Activated T-helper 9 cell treated with anti-CD3 and anti-CD28 coated beads, Interleukin-2, amount 50 U/mL, for 16 hours (primary cell): ENCODE results near the gene TUSC2.
A peak's percentile ranks its signal among the peaks of the same experiment; 100 is the strongest.

Experiments
- DNase-seq: peaks from one replicate; pipeline ENCODE4 v3.0.0-alpha.2; 2020; ENCODE audit warnings: low read depth

Gene TUSC2, protein sequence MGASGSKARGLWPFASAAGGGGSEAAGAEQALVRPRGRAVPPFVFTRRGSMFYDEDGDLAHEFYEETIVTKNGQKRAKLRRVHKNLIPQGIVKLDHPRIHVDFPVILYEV

GRCh38 chr3:50327943-50328691, at the start of gene TUSC2:
Gene TUSC2 (minus strand): TSS chr3:50328223. CDS start chr3:50328099, 124 bp downstream.
- DNase-seq, result peak; percentile 92

DNA sequence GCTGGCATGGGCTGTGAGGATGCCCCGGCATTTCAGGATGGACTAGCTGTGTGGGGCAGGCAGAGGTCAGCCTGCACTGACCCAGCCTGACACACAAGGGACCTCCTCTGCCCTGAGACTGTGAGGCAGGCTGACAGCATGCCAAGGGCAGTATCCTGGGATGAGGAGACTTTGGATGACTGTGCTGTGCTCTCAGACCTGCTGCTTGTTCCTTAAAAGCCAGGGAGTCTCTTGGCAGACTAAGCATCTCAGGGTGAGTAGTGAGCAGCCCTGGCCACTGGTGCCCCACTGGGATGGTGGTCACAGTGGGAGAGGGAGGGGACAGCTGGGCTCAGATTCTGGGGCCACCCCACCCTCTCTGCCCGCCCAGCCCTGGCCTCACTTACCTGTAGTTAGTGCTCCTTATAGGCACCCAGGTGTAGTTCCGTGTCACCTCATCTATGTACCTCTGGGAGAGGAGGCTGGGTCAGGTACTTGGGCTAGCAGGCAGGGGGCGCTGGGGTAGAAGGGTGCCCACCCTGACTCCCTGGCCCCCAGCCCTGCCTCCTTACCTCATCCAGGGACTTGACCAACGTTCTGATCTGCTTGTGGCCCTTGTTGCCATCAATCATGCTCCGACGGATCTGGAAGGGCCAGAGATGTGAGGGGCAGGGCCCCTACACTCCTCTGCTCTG, 47.4 kb upstream of the TUSC2 start:
- DNase-seq, result no peak

DNA sequence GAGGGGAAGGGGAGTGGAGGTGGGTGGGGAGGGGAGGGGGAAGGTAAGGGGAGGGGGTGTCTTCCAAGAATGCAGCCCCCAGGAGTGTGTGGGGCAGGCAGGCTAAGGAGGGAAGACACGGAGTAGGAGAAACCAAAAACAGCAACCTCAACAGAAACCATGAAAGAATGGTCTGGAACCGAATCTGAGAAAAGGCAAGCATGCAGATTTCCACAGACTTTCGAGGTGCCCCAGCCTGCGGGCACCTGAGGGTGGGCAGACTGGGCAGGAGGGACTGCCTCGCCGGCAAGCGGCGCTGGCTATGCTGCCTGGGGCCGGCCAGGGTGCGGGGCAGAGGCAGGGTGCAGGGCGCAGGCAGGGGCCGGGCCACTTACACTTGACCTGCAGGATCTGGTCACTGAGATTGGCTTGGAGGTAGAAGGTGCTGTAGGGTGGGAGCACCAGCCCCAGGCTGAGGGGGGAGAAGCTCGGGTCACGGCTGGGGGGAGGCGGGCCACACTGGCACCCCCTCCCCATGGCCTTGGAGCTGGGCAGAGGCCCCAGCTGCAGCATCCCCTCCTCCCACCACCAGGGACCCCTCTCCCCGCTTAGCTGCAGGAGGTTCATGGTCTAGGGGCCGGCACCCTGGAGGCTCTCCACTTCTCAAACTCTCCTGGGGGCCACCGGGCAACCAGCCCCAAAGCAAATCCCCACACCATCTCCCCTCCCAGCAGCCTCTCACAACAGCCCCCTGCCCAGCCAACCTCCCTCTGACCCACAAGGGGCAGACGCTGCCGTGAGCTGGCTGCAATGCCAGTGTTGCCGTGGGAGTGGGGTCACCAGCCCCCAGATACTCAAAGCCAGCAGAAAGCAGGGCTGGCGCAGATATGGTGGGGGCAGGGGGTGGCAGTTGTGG, 46.6 kb upstream of the TUSC2 start:
- no peak for DNase-seq

- DNase-seq, result no peak
These were observed 45.4 kb upstream of the TUSC2 start for GRCh38 chr3:50373146-50374051.

DNA sequence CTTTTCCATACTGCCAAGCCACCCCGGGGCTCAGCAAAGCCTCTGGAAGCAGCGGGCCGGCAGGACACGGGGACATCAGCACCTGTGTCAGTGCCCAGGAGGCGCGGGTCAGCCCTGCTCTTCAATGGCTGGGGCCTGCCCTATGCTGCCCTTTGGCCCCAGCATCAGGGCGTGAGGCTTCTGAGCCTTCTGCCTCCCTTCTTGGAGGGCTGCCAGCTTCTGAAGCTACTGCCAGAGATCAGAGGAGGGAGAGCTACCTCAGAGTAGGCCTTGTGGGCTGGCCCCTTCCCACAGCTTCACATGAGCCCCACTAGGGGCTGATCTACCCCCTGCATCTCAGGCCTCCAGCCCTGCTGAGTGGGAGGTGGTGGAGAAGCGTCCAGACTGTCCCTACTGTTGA, 44.3 kb upstream of the TUSC2 start:
- no peak for DNase-seq

- no peak for DNase-seq
These were observed 43.2 kb upstream of the TUSC2 start for GRCh38 chr3:50371133-50371685.

- DNase-seq, result no peak
These were observed 42.6 kb upstream of the TUSC2 start for GRCh38 chr3:50370594-50370993.

DNA sequence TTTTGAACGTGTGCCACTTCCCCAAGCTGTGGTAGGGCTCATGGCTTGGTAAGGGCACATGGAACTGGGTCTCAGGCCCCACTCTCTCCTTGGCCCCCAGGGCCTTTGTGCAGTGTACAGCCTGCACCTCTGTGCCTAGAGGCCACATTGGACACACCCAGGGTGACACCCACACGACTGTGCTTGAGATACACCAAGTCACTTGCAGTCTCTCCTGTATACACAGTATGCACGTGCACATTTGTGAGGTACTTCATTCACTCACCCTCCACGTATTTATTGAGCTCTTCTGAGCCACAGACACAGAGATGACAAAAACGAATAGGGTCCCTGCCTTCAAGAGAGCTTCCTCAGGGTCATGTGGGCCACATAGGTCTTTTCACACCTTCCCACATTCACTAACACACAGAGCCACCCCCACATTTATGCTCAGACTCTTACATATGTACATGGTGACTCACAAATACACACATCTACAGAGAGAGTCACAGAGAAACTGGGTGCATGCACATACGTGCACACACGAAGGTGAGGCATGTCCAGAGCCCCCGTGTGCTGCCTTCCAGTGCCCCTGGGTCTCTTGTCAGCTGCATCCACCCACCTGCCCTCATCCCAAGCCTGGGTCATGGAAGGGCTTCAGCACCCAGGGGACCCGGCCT, 41.1 kb upstream of the TUSC2 start:
- DNase-seq, result no peak

DNA sequence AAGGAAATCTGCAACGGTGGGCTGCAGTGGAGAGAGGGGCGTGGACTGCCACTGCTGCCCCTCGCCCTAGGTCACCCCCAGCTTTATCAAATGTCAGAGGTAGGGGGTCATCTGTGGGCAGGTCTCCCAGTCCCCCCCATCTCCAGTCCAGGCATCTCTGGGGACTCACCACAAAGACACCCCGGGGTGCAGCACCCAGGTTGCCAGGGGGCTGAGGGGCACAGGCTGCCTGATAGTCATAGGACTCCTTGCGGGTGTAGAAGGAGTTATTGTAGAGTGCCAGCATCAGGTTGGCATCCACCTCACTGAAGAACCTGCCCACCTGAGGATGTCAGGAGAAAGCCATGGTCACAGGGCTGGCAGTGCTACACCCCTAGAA, 37.8 kb upstream of the TUSC2 start:
- no peak for DNase-seq

GRCh38 chr3:50365080-50365841, 37.2 kb upstream of the TUSC2 start:
- peak; percentile 88 for DNase-seq

GRCh38 chr3:50364573-50365079, 36.6 kb upstream of the TUSC2 start:
- no peak for DNase-seq

DNA sequence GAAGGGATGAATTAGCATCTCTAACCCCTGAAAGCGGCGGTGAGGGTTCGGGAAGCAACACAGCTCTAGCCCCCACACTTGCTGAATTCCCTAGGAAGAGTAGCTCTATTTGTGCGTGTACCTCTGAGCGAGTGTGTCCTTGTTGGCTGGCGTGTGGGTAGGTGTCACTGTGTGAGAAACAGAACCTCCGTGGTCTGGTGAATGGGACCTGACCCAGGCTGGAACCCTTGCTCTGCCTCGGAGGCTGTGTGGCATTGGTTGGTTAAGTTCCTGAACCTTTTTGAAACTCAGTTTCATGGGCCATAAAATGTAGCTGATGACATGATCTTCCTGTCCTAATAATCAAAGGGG, 31.7 kb upstream of the TUSC2 start:
- no peak for DNase-seq

- peak; percentile 90 for DNase-seq
These were observed 31.1 kb upstream of the TUSC2 start, which contains the start of gene TMEM115 for GRCh38 chr3:50358911-50359759. Gene TMEM115 (minus strand): TSS chr3:50359521. CDS start chr3:50359063, 458 bp downstream.

DNA sequence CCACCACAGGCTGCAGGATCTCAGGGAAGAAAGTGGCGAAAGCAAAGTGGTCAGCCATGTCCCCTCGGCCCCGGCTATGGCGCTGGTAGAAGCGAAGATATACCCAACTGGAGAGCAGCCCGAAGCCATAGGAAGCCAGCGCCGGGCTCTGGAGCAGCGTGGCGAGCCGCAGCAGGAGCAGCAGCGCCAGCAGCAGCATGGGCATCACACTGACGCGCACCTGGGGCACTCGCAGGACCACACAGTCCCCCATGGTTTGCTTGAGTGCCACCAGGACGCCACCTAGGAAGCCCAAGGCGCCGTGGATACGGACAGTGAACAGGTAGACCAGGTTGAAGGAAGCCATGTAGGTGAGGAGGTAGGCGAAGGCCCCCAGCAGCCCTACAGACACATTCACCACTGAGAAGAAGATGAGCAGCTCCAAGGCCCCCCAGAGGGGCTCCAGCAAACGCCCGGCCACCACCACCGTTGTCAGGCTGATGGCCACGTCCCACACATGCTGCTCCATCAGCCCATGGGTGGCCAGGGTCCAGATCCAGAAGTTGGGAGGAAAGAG, 30.4 kb upstream of the TUSC2 start:
- DNase-seq, result no peak

GRCh38 chr3:50357481-50357880, 29.5 kb upstream of the TUSC2 start:
- no peak for DNase-seq

DNA sequence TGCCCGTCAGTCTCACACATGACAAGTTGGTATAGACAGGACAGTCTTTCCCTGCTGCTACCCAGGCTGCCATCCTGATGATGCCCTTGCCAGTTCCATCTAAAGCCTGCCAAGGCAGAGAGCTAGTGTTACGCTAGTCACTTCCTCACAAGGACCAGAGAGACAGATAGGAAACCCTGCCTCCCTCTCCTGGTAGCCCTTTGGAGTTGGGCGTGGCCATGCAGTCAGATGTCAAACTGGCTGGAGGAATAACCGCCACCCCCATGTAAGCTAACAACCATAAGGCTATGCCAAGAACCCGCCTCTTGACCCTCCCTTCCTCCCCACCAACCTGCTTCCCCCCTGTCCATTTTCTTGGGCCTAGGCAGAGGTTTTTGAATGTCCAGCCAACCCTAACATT, 28.5 kb upstream of the TUSC2 start:
- no peak for DNase-seq

- no peak for DNase-seq
These were observed 28.0 kb upstream of the TUSC2 start for GRCh38 chr3:50355829-50356552.

- DNase-seq, result no peak
These were observed 26.8 kb upstream of the TUSC2 start for GRCh38 chr3:50354850-50355249.
